Adrenal gland (tissue), 12 donors: ENCODE results near the gene ATG9A. TPM values are rescaled to one million over a fixed set of nuclear protein-coding genes. Genes with fewer than 3 reads are reported as not detected.
A peak's percentile ranks its signal among the peaks of the same experiment; 100 is the strongest.

Experiments used
- DNase-seq, 7 donors: peaks; one replicate each; pipeline ENCODE4 v3.0.0-alpha.2; 2019 to 2020
- H3K27ac ChIP-seq, 5 donors: fragments of 200-600 bp; sonication (generic) in 4 of 5; 1 replicate in 3 of 5; 2 replicates in 2 of 5; pipeline versions ENCODE4 v1.5.1 to v1.8.0; 2016 to 2020; ENCODE audit warnings: mild to moderate bottlenecking in 1 of 5
- H3K27me3 ChIP-seq: fragments of 200-600 bp; 2 replicates; pipeline ENCODE4 v1.8.0; 2021
- H3K36me3 ChIP-seq, 2 donors: fragments of 200-600 bp; replicated peaks in 1 of 2; 1 replicate in 1 of 2; 2 replicates in 1 of 2; pipeline versions ENCODE4 v1.5.1 to v1.8.0; 2018 to 2022
- H3K4me1 ChIP-seq, 2 donors: fragments of 200-600 bp; replicated peaks in 1 of 2; 1 replicate in 1 of 2; 2 replicates in 1 of 2; pipeline versions ENCODE4 v1.5.1 to v1.8.0; 2018 to 2021
- H3K4me3 ChIP-seq, 4 donors: fragments of 200-600 bp; sonication (generic) in 3 of 4; one replicate each; pipeline ENCODE4 v1.5.1; 2016 to 2018
- H3K9me3 ChIP-seq, 3 donors: fragments of 200-600 bp; sonication (generic) in 1 of 3; replicated peaks in 1 of 3; 1 replicate in 2 of 3; 2 replicates in 1 of 3; pipeline versions ENCODE4 v1.5.1 to v1.8.0; 2016 to 2021
- CTCF ChIP-seq, 6 experiments: fragments of 450-650 bp in 4 of 6; fragments of 200-600 bp in 2 of 6; sonication (generic) in 1 of 6; IDR thresholded peaks; 1 replicate in 5 of 6; 2 replicates in 1 of 6; pipeline versions ENCODE4 v1.5.1 to v1.8.0; 2016 to 2021; ENCODE audit warnings: antibody characterized with exemption in 6 of 6, mild to moderate bottlenecking in 2 of 6, moderate library complexity in 1 of 6
- POLR2A ChIP-seq, 2 donors: fragments of 450-650 bp; IDR thresholded peaks; one replicate each; pipeline ENCODE4 v1.6.1; 2017; ENCODE audit warnings: antibody characterized with exemption in 2 of 2, mild to moderate bottlenecking in 2 of 2, moderate library complexity in 1 of 2
- WGBS, 4 donors: extraction: QIAGEN DNeasy Blood & Tissue Kit in 2 of 4; methylation state at CpG; one replicate each; pipeline versions ENCODE4 v1.1.5 to v1.1.7; 2013 to 2017; 5-methylcytosine and 5-hydroxymethylcytosine counted together
- intact Hi-C, 2 donors: fragments of 100-400 bp; cut with DNase I; formaldehyde crosslinking; loops; one replicate each; pipeline versions ENCODE4 v1.14.1 to v1.15.0; 2022 to 2023
- polyA plus RNA-seq, 3 donors: library from polyadenylated mRNA; stranded (reverse); fragments of 200-250 nt in 2 of 3; fragments of 350-450 nt in 1 of 3; fragmentation: Illumina TruSeq in 1 of 3; extraction: RNeasy Lipid Tissue Mini Kit (QIAGEN cat#74804) in 1 of 3; gene quantifications; one replicate each; pipeline ENCODE4 v1.2.3, GENCODE V29; 2013 to 2014
- total RNA-seq, 9 donors: library from RNA; depleted of rRNA in 4 of 9; stranded (reverse); fragments of >200 nt in 4 of 9; fragments of 120-200 nt in 1 of 9; fragmentation: NEBNext Ultra II Directional in 1 of 9; extraction: Animal tissue kit (Norgen Biotek cat#: 25700) in 1 of 9; gene quantifications; one replicate each; pipeline versions ENCODE4 v1.1.0 to v1.2.4, GENCODE V29; 2013 to 2023
- donor health status: healthy with polysubstance abuse.
- donor health status: Bipolar disorder and iron deficiency.
- donor health status: DM: yes; HTN: yes; CAD: no.
- donor health status: DM: no; HTN: no; CAD: no.
- donor health status: DM: no; HTN: no; CAD: no.
- donor health status: DM: yes; HTN: yes; CAD: no.

Gene ATG9A
- total and polyA plus RNA-seq, 12 donors: 13.0 to 73.1 (median 51.3) TPM

- DNase-seq: peak in 1 of 7 donors; percentile 28
- peaks cover 0 to 18% of the 10 kb centered on the region in 2 donors for H3K36me3 ChIP-seq
- no peaks in the 10 kb centered on the region for H3K27me3 ChIP-seq
- H3K9me3 ChIP-seq: no peaks in the 10 kb centered on the region
- TF ChIP-seq POLR2A (IDR thresholded peaks at IDR 0.05) (no peak), CTCF (IDR thresholded peaks at IDR 0.05) (no peak)
- 49 to 77% (median 55%) methylated on average over 2 to 28 of the region's 28 CpGs for WGBS, 4 donors
- peak overlapping the region in 1 of 5 donors; percentile 42 for H3K27ac ChIP-seq
- intact Hi-C loops: loop anchor here (10.0 kb wide), 1 partner anchor 51 kb away; no protein-coding TSS in a partner anchor
- no peak overlapping the region for H3K4me3 ChIP-seq
- peaks cover 14 to 21% of the 10 kb centered on the region in 2 donors for H3K4me1 ChIP-seq
Observed at GRCh38 chr2:219243291-219243761, 13.9 kb upstream of the ATG9A start.

- H3K4me3 ChIP-seq: no peak overlapping the region
- 76 to 94% (median 88%) methylated on average over 3 of the region's 3 CpGs for WGBS, 4 donors
- H3K27ac ChIP-seq: no peak overlapping the region
- no peak for TF ChIP-seq POLR2A (IDR thresholded peaks at IDR 0.05)
- no peak for TF ChIP-seq CTCF (IDR thresholded peaks at IDR 0.05)
- no peak for DNase-seq
- peaks cover 0 to 68% of the 10 kb centered on the region in 2 donors for H3K36me3 ChIP-seq
- intact Hi-C loops: no loop called here
- H3K27me3 ChIP-seq: no peaks in the 10 kb centered on the region
- no peaks in the 10 kb centered on the region for H3K9me3 ChIP-seq
- H3K4me1 ChIP-seq: peaks cover 10 to 15% of the 10 kb centered on the region in 2 donors
Observed at GRCh38 chr2:219234331-219234730, 4.9 kb upstream of the ATG9A start.

- intact Hi-C loops: no loop called here
- no peaks in the 10 kb centered on the region for H3K9me3 ChIP-seq
- H3K36me3 ChIP-seq: peaks cover 0 to 47% of the 10 kb centered on the region in 2 donors
- peak overlapping the region; percentile 13 to 76 (median 58) for H3K4me3 ChIP-seq
- no peaks in the 10 kb centered on the region for H3K27me3 ChIP-seq
- peak; percentile 52 to 85 (median 71) for DNase-seq
- peaks cover 23 to 43% of the 10 kb centered on the region in 2 donors for H3K4me1 ChIP-seq
- H3K27ac ChIP-seq: peak overlapping the region; percentile 80 to 95 (median 94)
- TF ChIP-seq POLR2A (IDR thresholded peaks at IDR 0.05) (no peak), CTCF (IDR thresholded peaks at IDR 0.05) (no peak)
- WGBS, 4 donors: 0% methylated on average over 9 to 24 of the region's 24 CpGs
Observed at GRCh38 chr2:219230059-219230540, 664 bp upstream of the ATG9A start.

GRCh38 chr2:219228911-219229304 is 528 bp downstream of the ATG9A start:
- peaks cover 23 to 43% of the 10 kb centered on the region in 2 donors for H3K4me1 ChIP-seq
- H3K36me3 ChIP-seq: peaks cover 0 to 47% of the 10 kb centered on the region in 2 donors
- TF ChIP-seq POLR2A (IDR thresholded peaks at IDR 0.05): no peak
- no peak for TF ChIP-seq CTCF (IDR thresholded peaks at IDR 0.05)
- no peaks in the 10 kb centered on the region for H3K9me3 ChIP-seq
- H3K4me3 ChIP-seq: peak overlapping the region; percentile 9 to 76 (median 51)
- no peak for DNase-seq
- H3K27ac ChIP-seq: peak overlapping the region; percentile 83 to 95 (median 95)
- WGBS, 4 donors: 0 to 17% (median 1%) methylated on average over 1 to 19 of the region's 19 CpGs
- H3K27me3 ChIP-seq: no peaks in the 10 kb centered on the region
- intact Hi-C loops: no loop called here
